ENCODE results near the gene XPO4. TPM values are rescaled to one million over a fixed set of nuclear protein-coding genes. Genes with fewer than 3 reads are reported as not detected.

The XPO4 gene
- total and polyA plus RNA-seq, 2 of the 8 experiments (the other 6 are each of a cell fraction or from before 2014, with no cell fraction given) = 11.9 to 33.3 TPM

DNA sequence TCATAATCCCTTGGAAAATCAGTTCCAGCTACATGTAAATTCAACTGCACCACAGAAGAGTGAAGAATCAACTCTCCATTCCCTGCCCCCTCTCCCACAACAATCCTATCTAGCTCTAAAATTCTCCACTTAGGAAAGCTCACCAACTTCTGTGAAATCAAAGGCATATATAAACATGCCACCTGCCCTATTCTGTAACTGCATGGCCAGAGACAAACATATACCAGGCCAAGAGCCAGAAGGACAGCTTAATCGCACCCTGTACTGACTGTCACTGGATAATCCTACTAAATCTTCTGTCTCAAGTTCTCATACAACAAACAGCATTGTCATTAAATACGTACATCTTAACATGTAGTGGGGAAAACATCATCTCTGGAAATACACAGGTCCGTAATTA is 70.6 kb downstream of the XPO4 start:
- no peaks in the 10 kb centered on the region for H3K79me1 ChIP-seq (ENCODE audit: low read depth, low read length)
- H2AFZ ChIP-seq (ENCODE audit: low read length) = no peak overlapping the region
- POLR2A ChIA-PET (ENCODE audit: partially characterized antibody) = interaction anchor here (1.0 to 1.7 kb wide), 2 partner anchors 11 to 22 kb away, joined by 3 to 4 read pairs; no protein-coding TSS in a partner anchor
- no peak overlapping the region for H2BK20ac ChIP-seq (ENCODE audit: low read length)
- no peak overlapping the region for H3K18ac ChIP-seq (ENCODE audit: extremely low read depth, low read length)
- H2BK15ac ChIP-seq (ENCODE audit: low read length) = no peak overlapping the region
- no peak for DNase-seq (ENCODE audit: low read depth in 1 of 2, low spot score in 2 of 2)
- H3K4me2 ChIP-seq (ENCODE audit: insufficient read depth in 1 of 2, low read depth in 2 of 2, low read length in 2 of 2) = no peak overlapping the region
- no peaks in the 10 kb centered on the region for H3K9me3 ChIP-seq (ENCODE audit: insufficient read depth in 2 of 2, low read depth in 1 of 2, low read length in 1 of 2)
- no peak overlapping the region for H4K8ac ChIP-seq (ENCODE audit: extremely low read depth, insufficient read depth, low read length)
- no peak overlapping the region for H2AK5ac ChIP-seq (ENCODE audit: low read depth, low read length)
- H2BK5ac ChIP-seq (ENCODE audit: low read depth, low read length) = no peak overlapping the region
- peaks cover 0 to 3% (median 1%) of the 10 kb centered on the region in 4 experiments; a peak in 5 of 8 replicates for H3K36me3 ChIP-seq (ENCODE audit: control insufficient read depth in 2 of 4, insufficient read depth in 4 of 4, low read length in 3 of 4)
- CTCF ChIA-PET (ENCODE audit: partially characterized antibody) = interaction anchor here (0.7 to 1.5 kb wide), 3 partner anchors 110 to 646 kb away, joined by 3 to 4 read pairs (median 3); no protein-coding TSS in a partner anchor
- H3K4me1 ChIP-seq (replicated peaks in 1 of 4; ENCODE audit: control insufficient read depth in 3 of 4, insufficient read depth in 4 of 4, low read length in 3 of 4) = no peaks in the 10 kb centered on the region
- H3K9ac ChIP-seq (replicated peaks in 1 of 4; ENCODE audit: extremely low read depth in 1 of 4, low read depth in 3 of 4, low read length in 3 of 4) = no peak overlapping the region
- no peak overlapping the region for H3K56ac ChIP-seq (replicated peaks; ENCODE audit: insufficient read length, low read depth, low read length)
- no peak overlapping the region for H3K27ac ChIP-seq (ENCODE audit: low read depth, low read length)
- WGBS, 2 experiments (ENCODE audit: extremely low coverage in 1 of 2, insufficient coverage in 1 of 2, insufficient read length in 1 of 2, insufficient replicate concordance in 2 of 2, low coverage in 1 of 2, low lambda C conversion rate in 2 of 2, missing lambda C conversion rate in 1 of 2) = 87% methylated on average over 3 of the region's 3 CpGs; no CpG with 5 or more reads in 1 of the 2 experiments
- H4K91ac ChIP-seq (replicated peaks; ENCODE audit: insufficient read length, low read length) = no peak overlapping the region
- TF ChIP-seq TCF12 (IDR thresholded peaks at IDR 0.05; ENCODE audit: low read depth, low read length) (no peak), SP2 (IDR thresholded peaks at IDR 0.05; ENCODE audit: low read length) (no peak), BCL11A (IDR thresholded peaks at IDR 0.05; ENCODE audit: low read depth in 2 of 2, low read length in 2 of 2) (no peak), ATF2 (IDR thresholded peaks at IDR 0.05; ENCODE audit: low read length) (no peak), KDM1A (IDR thresholded peaks at IDR 0.05; ENCODE audit: borderline replicate concordance, low read length) (no peak), PHF8 (conservative IDR thresholded peaks at IDR 0.05; ENCODE audit: low read depth, low read length) (no peak), EP300 (IDR thresholded peaks at IDR 0.05; ENCODE audit: borderline replicate concordance in 1 of 2, low read depth in 2 of 2, low read length in 2 of 2) (no peak)
- TF ChIP-seq, protein P1, sequence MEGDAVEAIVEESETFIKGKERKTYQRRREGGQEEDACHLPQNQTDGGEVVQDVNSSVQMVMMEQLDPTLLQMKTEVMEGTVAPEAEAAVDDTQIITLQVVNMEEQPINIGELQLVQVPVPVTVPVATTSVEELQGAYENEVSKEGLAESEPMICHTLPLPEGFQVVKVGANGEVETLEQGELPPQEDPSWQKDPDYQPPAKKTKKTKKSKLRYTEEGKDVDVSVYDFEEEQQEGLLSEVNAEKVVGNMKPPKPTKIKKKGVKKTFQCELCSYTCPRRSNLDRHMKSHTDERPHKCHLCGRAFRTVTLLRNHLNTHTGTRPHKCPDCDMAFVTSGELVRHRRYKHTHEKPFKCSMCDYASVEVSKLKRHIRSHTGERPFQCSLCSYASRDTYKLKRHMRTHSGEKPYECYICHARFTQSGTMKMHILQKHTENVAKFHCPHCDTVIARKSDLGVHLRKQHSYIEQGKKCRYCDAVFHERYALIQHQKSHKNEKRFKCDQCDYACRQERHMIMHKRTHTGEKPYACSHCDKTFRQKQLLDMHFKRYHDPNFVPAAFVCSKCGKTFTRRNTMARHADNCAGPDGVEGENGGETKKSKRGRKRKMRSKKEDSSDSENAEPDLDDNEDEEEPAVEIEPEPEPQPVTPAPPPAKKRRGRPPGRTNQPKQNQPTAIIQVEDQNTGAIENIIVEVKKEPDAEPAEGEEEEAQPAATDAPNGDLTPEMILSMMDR (IDR thresholded peaks at IDR 0.05; ENCODE audit: control extremely low read depth in 1 of 3, insufficient read depth in 1 of 3, low read depth in 1 of 3, low read length in 3 of 3) = no peak
- no peak overlapping the region for H4K5ac ChIP-seq (ENCODE audit: insufficient read length, low read depth, low read length)
- H3K79me2 ChIP-seq (ENCODE audit: control insufficient read depth in 1 of 2, insufficient read depth in 2 of 2, low read length in 2 of 2) = peaks cover 0 to 3% of the 10 kb centered on the region in 2 experiments; a peak in 1 of 4 replicates
- no peaks in the 10 kb centered on the region for H3K23me2 ChIP-seq (ENCODE audit: low read depth, low read length)
- no peak overlapping the region for H3K4me3 ChIP-seq (ENCODE audit: extremely low read depth in 1 of 4, insufficient read depth in 2 of 4, low read depth in 3 of 4, low read length in 4 of 4)
- H3K14ac ChIP-seq (ENCODE audit: insufficient read length) = no peak overlapping the region
- H3K4ac ChIP-seq (replicated peaks; ENCODE audit: insufficient read length, low read depth, low read length) = no peak overlapping the region
- H4K20me1 ChIP-seq (replicated peaks in 1 of 2; ENCODE audit: control insufficient read depth in 1 of 2, insufficient read depth in 2 of 2, low read length in 2 of 2) = peaks cover 0 to 2% of the 10 kb centered on the region in 2 experiments
- H3K23ac ChIP-seq (ENCODE audit: insufficient read length) = no peak overlapping the region
- H2BK12ac ChIP-seq (ENCODE audit: low read depth, low read length) = no peak overlapping the region
- FAIRE-seq = no peak
- H3K27me3 ChIP-seq (replicated peaks in 1 of 4; ENCODE audit: control insufficient read depth in 3 of 4, extremely low read depth in 1 of 4, insufficient read depth in 3 of 4, low read length in 3 of 4) = no peaks in the 10 kb centered on the region
- no peak overlapping the region for H2BK120ac ChIP-seq (replicated peaks; ENCODE audit: low read depth, low read length)
